Nephron (organoid): ENCODE results near the gene TESK2.

ENCODE experiments used
- H3K27ac Mint-ChIP-seq, 3 experiments: 2 replicates each; pipeline ENCODE4 v1.8.0; 2020; ENCODE audit warnings: mixed read lengths in 3 of 3, mild to moderate bottlenecking in 2 of 3, moderate library complexity in 1 of 3
- H3K27me3 Mint-ChIP-seq: 2 replicates; pipeline ENCODE4 v1.8.0; 2021; ENCODE audit warnings: low read depth, mild to moderate bottlenecking, moderate library complexity, mixed read lengths
- H3K36me3 Mint-ChIP-seq: 2 replicates; pipeline ENCODE4 v1.8.0; 2020; ENCODE audit warnings: low read depth, mixed read lengths
- H3K4me1 Mint-ChIP-seq: 2 replicates; pipeline ENCODE4 v1.8.0; 2020; ENCODE audit warnings: mixed read lengths
- H3K4me3 Mint-ChIP-seq, 3 experiments: 2 replicates each; pipeline ENCODE4 v1.8.0; 2020; ENCODE audit warnings: mild to moderate bottlenecking in 3 of 3, mixed read lengths in 3 of 3, moderate library complexity in 2 of 3
- H3K9me3 Mint-ChIP-seq: 2 replicates; pipeline ENCODE4 v1.8.0; 2020; ENCODE audit warnings: mixed read lengths
- TF ChIP-seq, protein P1 (sequence below), 3 experiments: fragments of 200-600 bp; sonication (generic); IDR thresholded peaks; one replicate each; pipeline ENCODE4 v1.5.0; 2021; ENCODE audit warnings: antibody characterized with exemption in 3 of 3; ENCODE audit not compliant: unreplicated experiment in 3 of 3

TESK2 gene

DNA sequence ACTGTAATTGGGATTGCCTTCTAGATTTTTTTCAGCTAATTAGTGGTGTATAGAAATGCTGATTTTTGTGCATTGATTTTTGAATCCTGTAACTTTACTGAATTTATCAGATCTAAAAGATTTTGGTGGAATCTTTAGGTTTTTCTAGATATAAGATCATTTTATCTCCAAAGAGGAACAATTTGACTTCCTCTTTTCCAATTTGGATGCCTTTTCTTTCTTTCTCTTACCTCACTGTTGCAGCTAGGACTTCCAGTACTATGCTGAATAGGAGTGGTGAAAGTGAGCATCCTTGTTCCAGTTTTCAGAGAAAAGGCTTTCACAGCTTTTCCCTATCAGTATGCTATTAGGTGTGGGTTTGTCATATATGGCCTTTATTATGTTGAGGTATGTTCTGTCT lies 53.6 kb downstream of the TESK2 start:
- TF ChIP-seq, protein P1, sequence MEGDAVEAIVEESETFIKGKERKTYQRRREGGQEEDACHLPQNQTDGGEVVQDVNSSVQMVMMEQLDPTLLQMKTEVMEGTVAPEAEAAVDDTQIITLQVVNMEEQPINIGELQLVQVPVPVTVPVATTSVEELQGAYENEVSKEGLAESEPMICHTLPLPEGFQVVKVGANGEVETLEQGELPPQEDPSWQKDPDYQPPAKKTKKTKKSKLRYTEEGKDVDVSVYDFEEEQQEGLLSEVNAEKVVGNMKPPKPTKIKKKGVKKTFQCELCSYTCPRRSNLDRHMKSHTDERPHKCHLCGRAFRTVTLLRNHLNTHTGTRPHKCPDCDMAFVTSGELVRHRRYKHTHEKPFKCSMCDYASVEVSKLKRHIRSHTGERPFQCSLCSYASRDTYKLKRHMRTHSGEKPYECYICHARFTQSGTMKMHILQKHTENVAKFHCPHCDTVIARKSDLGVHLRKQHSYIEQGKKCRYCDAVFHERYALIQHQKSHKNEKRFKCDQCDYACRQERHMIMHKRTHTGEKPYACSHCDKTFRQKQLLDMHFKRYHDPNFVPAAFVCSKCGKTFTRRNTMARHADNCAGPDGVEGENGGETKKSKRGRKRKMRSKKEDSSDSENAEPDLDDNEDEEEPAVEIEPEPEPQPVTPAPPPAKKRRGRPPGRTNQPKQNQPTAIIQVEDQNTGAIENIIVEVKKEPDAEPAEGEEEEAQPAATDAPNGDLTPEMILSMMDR (IDR thresholded peaks at IDR 0.05; ENCODE audit: unreplicated experiment in 3 of 3) = no peak
- Mint-ChIP-seq H3K27me3 (peaks cover 4% of the 10 kb centered on the region), H3K4me3 (no peak overlapping the region), H3K27ac (no peak overlapping the region), H3K36me3 (no peaks in the 10 kb centered on the region), H3K9me3 (no peaks in the 10 kb centered on the region), H3K4me1 (no peaks in the 10 kb centered on the region)

DNA sequence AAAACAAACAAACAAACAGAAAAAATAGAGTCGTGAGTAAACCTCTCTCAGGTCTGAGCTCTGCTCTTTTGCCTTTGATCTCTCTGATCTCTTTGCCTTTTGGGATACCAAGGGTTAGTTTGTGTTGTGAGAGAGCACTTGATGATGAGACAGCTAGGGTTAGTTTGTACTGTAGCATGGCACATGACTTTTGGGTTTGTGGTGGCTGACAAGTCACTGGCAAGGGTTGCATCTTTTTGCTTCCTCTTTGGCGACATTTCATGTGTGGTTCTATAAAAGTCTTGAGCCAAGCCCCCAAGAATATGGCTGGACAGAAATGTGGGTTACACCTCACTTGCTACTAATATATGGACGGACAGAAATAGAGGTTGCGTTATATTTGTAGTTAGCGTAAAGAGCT lies 60.5 kb downstream of the TESK2 start:
- H3K4me1 Mint-ChIP-seq = no peaks in the 10 kb centered on the region
- H3K27me3 Mint-ChIP-seq = peaks cover 4% of the 10 kb centered on the region
- no peak overlapping the region for H3K27ac Mint-ChIP-seq
- H3K4me3 Mint-ChIP-seq = no peak overlapping the region
- no peaks in the 10 kb centered on the region for H3K9me3 Mint-ChIP-seq
- H3K36me3 Mint-ChIP-seq = no peaks in the 10 kb centered on the region
- TF ChIP-seq, protein P1 (IDR thresholded peaks at IDR 0.05; ENCODE audit: unreplicated experiment in 3 of 3) = no peak

DNA sequence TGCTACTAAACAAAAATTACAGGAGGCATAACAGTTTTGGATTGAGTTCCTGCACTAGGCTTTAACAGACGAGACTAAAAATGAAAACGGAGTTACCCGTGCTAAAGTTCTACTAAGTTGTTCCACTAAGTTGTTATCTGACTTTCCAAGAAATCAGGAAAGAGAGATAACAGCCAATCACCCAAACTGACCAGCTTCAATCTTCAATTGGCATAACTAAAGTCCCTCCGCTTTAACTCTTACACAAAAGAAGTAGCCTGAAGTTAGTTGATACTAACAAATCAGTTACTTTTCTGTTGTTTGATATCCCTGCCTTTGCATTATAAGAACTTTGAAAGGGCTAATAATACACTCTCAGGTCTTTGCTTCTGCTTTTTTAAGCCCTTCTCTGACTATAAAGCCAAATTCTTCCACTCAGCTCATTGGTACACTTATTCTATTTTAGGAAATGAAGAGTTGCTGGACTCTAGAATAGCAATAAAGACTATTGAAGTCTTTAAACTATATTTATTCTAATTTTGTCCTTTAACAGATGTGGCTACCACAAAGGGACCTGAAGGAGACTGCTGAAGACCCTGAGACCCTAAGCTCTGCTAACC lies 61.3 kb downstream of the TESK2 start:
- Mint-ChIP-seq H3K9me3 (no peaks in the 10 kb centered on the region), H3K27me3 (peaks cover 4% of the 10 kb centered on the region), H3K4me1 (no peaks in the 10 kb centered on the region), H3K36me3 (no peaks in the 10 kb centered on the region), H3K27ac (no peak overlapping the region), H3K4me3 (no peak overlapping the region)
- TF ChIP-seq, protein P1 (IDR thresholded peaks at IDR 0.05; ENCODE audit: unreplicated experiment in 3 of 3) = no peak

DNA sequence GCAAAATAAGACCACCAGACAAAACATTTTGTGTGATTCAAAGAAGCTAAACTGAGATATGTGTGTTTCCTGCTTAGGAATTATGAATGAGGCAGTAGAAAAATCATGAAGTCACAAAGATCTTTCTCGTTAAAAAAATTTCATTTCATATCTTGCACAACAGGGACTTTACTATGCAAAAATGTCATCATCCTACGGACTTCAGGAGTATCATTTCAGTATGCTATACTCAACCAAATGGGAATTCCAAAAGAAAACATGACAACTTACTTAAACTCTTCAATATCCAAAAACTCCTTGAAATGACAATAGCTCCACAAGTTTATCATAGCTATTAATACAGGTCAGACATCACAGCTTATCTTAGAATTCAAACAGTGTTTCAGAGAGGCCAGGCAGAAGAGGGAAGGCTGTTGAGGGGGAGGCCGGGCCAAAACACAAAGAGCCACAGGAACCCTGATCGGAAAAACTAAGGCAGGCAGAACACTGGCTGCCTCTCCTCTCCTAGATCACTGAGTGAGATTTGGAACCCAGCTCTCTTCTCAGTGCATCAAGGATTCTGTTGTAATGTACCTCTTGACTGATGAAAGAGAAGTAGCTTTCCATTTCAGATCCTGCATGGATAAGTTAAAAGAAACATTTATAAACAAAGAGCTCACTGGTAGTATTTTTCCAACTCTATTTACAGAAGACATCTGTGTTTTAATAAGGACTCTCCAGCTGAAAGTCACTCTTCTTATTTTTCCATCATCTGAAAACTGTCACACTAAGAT lies 66.9 kb downstream of the TESK2 start:
- H3K4me3 Mint-ChIP-seq = no peak overlapping the region
- H3K4me1 Mint-ChIP-seq = no peaks in the 10 kb centered on the region
- H3K36me3 Mint-ChIP-seq = peaks cover 9% of the 10 kb centered on the region
- TF ChIP-seq, protein P1 (IDR thresholded peaks at IDR 0.05; ENCODE audit: unreplicated experiment in 3 of 3) = no peak
- peaks cover 4% of the 10 kb centered on the region for H3K27me3 Mint-ChIP-seq
- H3K9me3 Mint-ChIP-seq = peaks cover 11% of the 10 kb centered on the region
- no peak overlapping the region for H3K27ac Mint-ChIP-seq

DNA sequence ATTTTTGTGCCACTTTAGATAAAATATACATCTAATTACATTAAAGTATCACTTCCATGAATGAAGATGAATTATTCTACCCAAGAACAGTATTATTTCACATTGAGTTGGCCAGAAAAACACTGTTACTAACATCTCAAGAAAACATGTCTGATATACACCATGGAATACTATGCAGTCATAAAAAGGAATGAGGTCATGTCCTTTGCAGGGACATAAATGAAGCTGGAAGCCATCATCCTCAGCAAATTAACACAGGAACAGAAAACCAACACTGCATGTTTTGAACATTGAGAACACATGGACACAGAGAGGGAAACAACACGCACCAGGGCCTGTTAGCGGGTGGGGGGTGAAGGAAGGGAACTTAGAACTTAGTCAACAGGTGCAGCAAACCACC lies 69.0 kb downstream of the TESK2 start:
- peaks cover 9% of the 10 kb centered on the region for H3K36me3 Mint-ChIP-seq
- H3K27ac Mint-ChIP-seq = no peak overlapping the region
- no peak overlapping the region for H3K4me3 Mint-ChIP-seq
- H3K27me3 Mint-ChIP-seq = peaks cover 4% of the 10 kb centered on the region
- no peaks in the 10 kb centered on the region for H3K4me1 Mint-ChIP-seq
- peaks cover 11% of the 10 kb centered on the region for H3K9me3 Mint-ChIP-seq
- TF ChIP-seq, protein P1 (IDR thresholded peaks at IDR 0.05; ENCODE audit: unreplicated experiment in 3 of 3) = no peak

DNA sequence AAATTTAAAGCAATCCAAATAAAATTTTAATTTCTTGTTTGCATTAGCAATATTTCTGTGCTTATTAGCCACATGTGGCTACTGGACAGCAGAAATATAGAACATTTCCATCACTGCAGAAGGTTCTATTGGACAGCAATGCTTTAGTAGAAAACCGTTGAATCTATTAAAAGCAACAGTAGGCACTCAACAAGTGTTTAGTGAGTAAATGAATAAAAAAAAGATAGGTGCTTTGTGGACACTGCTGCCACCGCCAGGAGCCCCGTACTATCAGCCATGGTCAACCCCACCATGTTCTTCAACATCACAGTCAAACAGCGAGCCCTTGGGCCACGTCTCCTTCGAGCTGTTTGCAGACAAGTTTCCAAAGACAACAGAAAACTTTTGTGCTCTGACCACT lies 76.2 kb downstream of the TESK2 start:
- H3K9me3 Mint-ChIP-seq = no peaks in the 10 kb centered on the region
- TF ChIP-seq, protein P1 (IDR thresholded peaks at IDR 0.05; ENCODE audit: unreplicated experiment in 3 of 3) = no peak
- H3K4me3 Mint-ChIP-seq = no peak overlapping the region
- no peak overlapping the region for H3K27ac Mint-ChIP-seq
- no peaks in the 10 kb centered on the region for H3K27me3 Mint-ChIP-seq
- no peaks in the 10 kb centered on the region for H3K4me1 Mint-ChIP-seq
- no peaks in the 10 kb centered on the region for H3K36me3 Mint-ChIP-seq
